ENCODE data around the gene IRF7.
"Not testable (repeated sequence)": the region's sequence is repeated elsewhere in the genome, so short reads cannot be mapped to it uniquely, and the experiment has no call there.

IRF7 gene

GRCh38 chr11:579830-580601 is 35.7 kb downstream of the IRF7 start:
- DNase-seq = no peak

GRCh38 chr11:578276-579035 is 37.3 kb downstream of the IRF7 start:
- no peak for DNase-seq

GRCh38 chr11:577611-577894 is 38.2 kb downstream of the IRF7 start:
- no peak for DNase-seq

GRCh38 chr11:576811-577610 is 38.7 kb downstream of the IRF7 start:
- no peak for DNase-seq

GRCh38 chr11:575996-576768 is 39.6 kb downstream of the IRF7 start, which contains the start of gene PHRF1:
Gene PHRF1 (plus strand): TSS chr11:576470. CDS start chr11:581513, 5,043 bp downstream.
- peak; percentile 94 for DNase-seq

GRCh38 chr11:575313-575995 is 40.3 kb downstream of the IRF7 start:
- peak; percentile 94 for DNase-seq

GRCh38 chr11:574632-575312 is 41.0 kb downstream of the IRF7 start:
- no peak for DNase-seq

GRCh38 chr11:574031-574570 is 41.6 kb downstream of the IRF7 start:
- not testable (repeated sequence) for DNase-seq

GRCh38 chr11:573146-573759 is 42.5 kb downstream of the IRF7 start:
- no peak for DNase-seq

- no peak for DNase-seq
These were observed 44.0 kb downstream of the IRF7 start for GRCh38 chr11:571802-572185.

- DNase-seq = no peak
These were observed 46.4 kb downstream of the IRF7 start for GRCh38 chr11:569158-569885.

- peak; percentile 88 for DNase-seq
These were observed 47.2 kb downstream of the IRF7 start for GRCh38 chr11:568306-569157.

- DNase-seq = peak; percentile 26
These were observed 48.0 kb downstream of the IRF7 start for GRCh38 chr11:567629-568292.

GRCh38 chr11:567011-567628 is 48.6 kb downstream of the IRF7 start:
- no peak for DNase-seq

GRCh38 chr11:565921-566509 is 49.7 kb downstream of the IRF7 start:
- DNase-seq = no peak

- no peak for DNase-seq
These were observed 51.8 kb downstream of the IRF7 start for GRCh38 chr11:563812-564578.

All from effector CD8-positive, alpha-beta T cell (primary cell).